ENCODE results near the gene JMJD1C.

Gene JMJD1C

DNA sequence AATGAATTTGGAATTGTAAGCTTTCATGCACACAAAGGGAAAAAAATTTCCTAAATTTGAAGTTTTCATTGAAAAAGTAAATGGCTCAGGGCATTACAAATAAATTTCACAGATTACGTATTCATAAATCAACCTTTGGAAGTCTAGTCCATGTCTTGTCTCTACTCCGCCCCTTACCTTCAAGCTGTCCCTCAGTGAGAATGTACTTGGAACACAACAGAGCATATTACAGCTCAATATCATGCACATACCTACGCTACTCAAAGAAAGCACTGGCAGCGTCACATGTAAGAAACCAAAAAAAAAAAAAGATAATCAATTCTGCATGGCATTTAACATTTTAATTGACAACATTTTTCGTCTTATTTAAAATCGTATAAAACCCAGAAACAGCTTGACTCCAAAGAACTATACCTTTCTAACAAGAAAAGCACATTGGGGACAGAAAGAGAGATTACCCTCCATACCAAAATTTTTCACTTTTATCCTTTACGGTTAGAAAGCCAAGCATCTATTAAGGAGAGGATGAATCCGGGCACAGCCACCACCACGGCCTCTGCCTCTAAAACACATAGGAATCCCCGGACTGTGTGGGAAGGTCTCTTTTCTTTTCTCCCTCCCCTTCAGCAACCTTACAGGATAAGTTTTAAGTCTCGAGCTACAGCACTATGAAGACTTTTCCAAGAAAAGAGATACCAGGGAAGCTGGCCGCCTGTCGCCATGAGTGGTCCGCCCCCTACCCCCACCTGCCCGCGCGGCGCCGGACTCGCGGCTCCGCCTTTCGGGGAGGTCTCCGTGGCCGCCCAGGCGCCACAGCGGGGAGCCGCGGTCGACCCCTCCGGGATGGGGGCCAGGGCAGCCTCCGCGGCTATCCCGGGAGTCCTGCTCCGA, 1.1 kb downstream of the JMJD1C start:
- Histone ChIP-seq H3K9me3 (replicated peaks in 1 of 2; ENCODE audit: control insufficient read depth in 2 of 2, insufficient read depth in 1 of 2, low read depth in 1 of 2, low read length in 2 of 2) (peaks cover 0 to 8% of the 10 kb centered on the region in 2 donors), H4K91ac (ENCODE audit: low read depth, low read length, poor library complexity) (no peak overlapping the region), H2BK120ac (ENCODE audit: low read depth, low read length) (peak overlapping the region; percentile 98), H3K4me3 (ENCODE audit: low read length in 2 of 2) (peak overlapping the region; percentile 98 to 100), H2BK12ac (ENCODE audit: low read length) (no peak overlapping the region), H3K18ac (ENCODE audit: low read length) (peak overlapping the region; percentile 100), H3K79me1 (ENCODE audit: low read depth, low read length) (peaks cover 5% of the 10 kb centered on the region), H3K4me2 (ENCODE audit: insufficient read depth, low read length, poor library complexity, severe bottlenecking) (peak overlapping the region; percentile 80), H2BK5ac (ENCODE audit: low read length) (peak overlapping the region; percentile 97), H3K9ac (ENCODE audit: low read depth, low read length, poor library complexity) (peak overlapping the region; percentile 100), H3K4ac (ENCODE audit: low read length) (peak overlapping the region; percentile 66), H3K4me1 (ENCODE audit: control insufficient read depth in 2 of 2, insufficient read depth in 1 of 2, low read depth in 1 of 2, low read length in 2 of 2) (peaks cover 2 to 8% of the 10 kb centered on the region in 2 donors), H2AFZ (ENCODE audit: low read length) (peak overlapping the region; percentile 94), H3K23ac (ENCODE audit: low read depth, low read length, poor library complexity) (peak overlapping the region; percentile 99), H2AK5ac (ENCODE audit: low read depth, low read length) (no peak overlapping the region), H3K36me3 (replicated peaks in 1 of 2; ENCODE audit: control insufficient read depth in 2 of 2, insufficient read depth in 2 of 2, low read length in 2 of 2) (no peaks in the 10 kb centered on the region), H4K8ac (ENCODE audit: low read depth, low read length) (no peak overlapping the region), H3K27me3 (ENCODE audit: control insufficient read depth in 3 of 3, insufficient read depth in 3 of 3, low read depth in 1 of 3, low read length in 3 of 3) (no peaks in the 10 kb centered on the region), H2BK15ac (ENCODE audit: low read length) (no peak overlapping the region), H3K14ac (ENCODE audit: low read length) (no peak overlapping the region), H3K27ac (replicated peaks; ENCODE audit: low read length) (peak overlapping the region; percentile 97)
- DNase-seq (ENCODE audit: low spot score): no peak
- no CpG with 5 or more reads among the region's 35 CpGs for WGBS, 2 donors (ENCODE audit: extremely low coverage in 2 of 2, insufficient read length in 2 of 2, insufficient replicate concordance in 1 of 2)

GRCh38 chr10:63462442-63462841, 3.3 kb downstream of the JMJD1C start:
- Histone ChIP-seq H3K4ac (ENCODE audit: low read length) (no peak overlapping the region), H3K4me3 (ENCODE audit: low read length in 2 of 2) (no peak overlapping the region), H3K9me3 (replicated peaks in 1 of 2; ENCODE audit: control insufficient read depth in 2 of 2, insufficient read depth in 1 of 2, low read depth in 1 of 2, low read length in 2 of 2) (peaks cover 0 to 8% of the 10 kb centered on the region in 2 donors), H3K9ac (ENCODE audit: low read depth, low read length, poor library complexity) (no peak overlapping the region), H3K14ac (ENCODE audit: low read length) (no peak overlapping the region), H2BK120ac (ENCODE audit: low read depth, low read length) (no peak overlapping the region), H2BK5ac (ENCODE audit: low read length) (no peak overlapping the region), H3K4me2 (ENCODE audit: insufficient read depth, low read length, poor library complexity, severe bottlenecking) (no peak overlapping the region), H3K27me3 (ENCODE audit: control insufficient read depth in 3 of 3, insufficient read depth in 3 of 3, low read depth in 1 of 3, low read length in 3 of 3) (no peaks in the 10 kb centered on the region), H2BK15ac (ENCODE audit: low read length) (no peak overlapping the region), H3K4me1 (ENCODE audit: control insufficient read depth in 2 of 2, insufficient read depth in 1 of 2, low read depth in 1 of 2, low read length in 2 of 2) (peaks cover 2 to 7% of the 10 kb centered on the region in 2 donors), H3K27ac (replicated peaks; ENCODE audit: low read length) (no peak overlapping the region), H2AK5ac (ENCODE audit: low read depth, low read length) (no peak overlapping the region), H4K8ac (ENCODE audit: low read depth, low read length) (no peak overlapping the region), H3K79me1 (ENCODE audit: low read depth, low read length) (peaks cover 5% of the 10 kb centered on the region), H3K18ac (ENCODE audit: low read length) (no peak overlapping the region), H3K23ac (ENCODE audit: low read depth, low read length, poor library complexity) (no peak overlapping the region), H2BK12ac (ENCODE audit: low read length) (no peak overlapping the region), H4K91ac (ENCODE audit: low read depth, low read length, poor library complexity) (no peak overlapping the region), H3K36me3 (replicated peaks in 1 of 2; ENCODE audit: control insufficient read depth in 2 of 2, insufficient read depth in 2 of 2, low read length in 2 of 2) (no peaks in the 10 kb centered on the region), H2AFZ (ENCODE audit: low read length) (no peak overlapping the region)
- no CpG with 5 or more reads among the region's 1 CpG for WGBS, 2 donors (ENCODE audit: extremely low coverage in 2 of 2, insufficient read length in 2 of 2, insufficient replicate concordance in 1 of 2)
- DNase-seq (ENCODE audit: low spot score): no peak

- Histone ChIP-seq H3K27me3 (ENCODE audit: control insufficient read depth in 3 of 3, insufficient read depth in 3 of 3, low read depth in 1 of 3, low read length in 3 of 3) (no peaks in the 10 kb centered on the region), H3K79me1 (ENCODE audit: low read depth, low read length) (no peaks in the 10 kb centered on the region), H3K4ac (ENCODE audit: low read length) (no peak overlapping the region), H4K8ac (ENCODE audit: low read depth, low read length) (no peak overlapping the region), H4K91ac (ENCODE audit: low read depth, low read length, poor library complexity) (no peak overlapping the region), H3K27ac (replicated peaks; ENCODE audit: low read length) (no peak overlapping the region), H3K4me1 (ENCODE audit: control insufficient read depth in 2 of 2, insufficient read depth in 1 of 2, low read depth in 1 of 2, low read length in 2 of 2) (peaks cover 0 to 14% of the 10 kb centered on the region in 2 donors), H3K9ac (ENCODE audit: low read depth, low read length, poor library complexity) (no peak overlapping the region), H2BK5ac (ENCODE audit: low read length) (no peak overlapping the region), H2AFZ (ENCODE audit: low read length) (no peak overlapping the region), H2AK5ac (ENCODE audit: low read depth, low read length) (no peak overlapping the region), H3K18ac (ENCODE audit: low read length) (no peak overlapping the region), H2BK12ac (ENCODE audit: low read length) (no peak overlapping the region), H3K4me2 (ENCODE audit: insufficient read depth, low read length, poor library complexity, severe bottlenecking) (no peak overlapping the region), H2BK120ac (ENCODE audit: low read depth, low read length) (no peak overlapping the region), H3K14ac (ENCODE audit: low read length) (no peak overlapping the region), H3K9me3 (replicated peaks in 1 of 2; ENCODE audit: control insufficient read depth in 2 of 2, insufficient read depth in 1 of 2, low read depth in 1 of 2, low read length in 2 of 2) (peaks cover 0 to 8% of the 10 kb centered on the region in 2 donors), H3K4me3 (ENCODE audit: low read length in 2 of 2) (no peak overlapping the region), H3K36me3 (replicated peaks in 1 of 2; ENCODE audit: control insufficient read depth in 2 of 2, insufficient read depth in 2 of 2, low read length in 2 of 2) (peaks cover 0 to 9% of the 10 kb centered on the region in 2 donors), H2BK15ac (ENCODE audit: low read length) (no peak overlapping the region), H3K23ac (ENCODE audit: low read depth, low read length, poor library complexity) (no peak overlapping the region)
- no peak for DNase-seq (ENCODE audit: low spot score)
- WGBS, 2 donors (ENCODE audit: extremely low coverage in 2 of 2, insufficient read length in 2 of 2, insufficient replicate concordance in 1 of 2): no CpG with 5 or more reads among the region's 2 CpGs
Observed at GRCh38 chr10:63458177-63458576, 7.6 kb downstream of the JMJD1C start.

DNA sequence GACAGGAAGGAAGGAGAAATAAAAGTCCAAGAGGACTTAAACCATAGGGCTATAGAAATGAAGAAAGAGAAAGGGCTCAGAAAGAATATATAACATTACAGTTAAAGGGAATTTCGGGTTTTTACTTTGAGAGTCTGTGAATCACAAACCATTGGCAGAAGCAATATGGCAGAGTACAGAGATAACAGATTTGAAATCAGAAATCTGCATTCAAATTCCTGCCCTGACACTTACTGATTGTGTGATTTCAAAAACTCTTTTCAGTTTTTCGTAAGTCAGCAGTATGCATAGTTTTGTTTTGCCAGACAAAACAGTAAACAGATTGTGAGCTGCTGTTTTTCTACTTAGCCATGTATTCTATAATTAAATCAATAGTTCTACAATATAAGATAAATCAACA, 8.2 kb downstream of the JMJD1C start:
- no peaks in the 10 kb centered on the region for H3K79me1 ChIP-seq (ENCODE audit: low read depth, low read length)
- no peak overlapping the region for H3K9ac ChIP-seq (ENCODE audit: low read depth, low read length, poor library complexity)
- H3K9me3 ChIP-seq (replicated peaks in 1 of 2; ENCODE audit: control insufficient read depth in 2 of 2, insufficient read depth in 1 of 2, low read depth in 1 of 2, low read length in 2 of 2): peaks cover 0 to 9% of the 10 kb centered on the region in 2 donors
- no peak overlapping the region for H2AFZ ChIP-seq (ENCODE audit: low read length)
- H2BK15ac ChIP-seq (ENCODE audit: low read length): no peak overlapping the region
- H3K14ac ChIP-seq (ENCODE audit: low read length): no peak overlapping the region
- H4K91ac ChIP-seq (ENCODE audit: low read depth, low read length, poor library complexity): no peak overlapping the region
- no peak overlapping the region for H2BK5ac ChIP-seq (ENCODE audit: low read length)
- H3K27me3 ChIP-seq (ENCODE audit: control insufficient read depth in 3 of 3, insufficient read depth in 3 of 3, low read depth in 1 of 3, low read length in 3 of 3): no peaks in the 10 kb centered on the region
- no peak overlapping the region for H2BK12ac ChIP-seq (ENCODE audit: low read length)
- no peak overlapping the region for H3K23ac ChIP-seq (ENCODE audit: low read depth, low read length, poor library complexity)
- no peak overlapping the region for H2AK5ac ChIP-seq (ENCODE audit: low read depth, low read length)
- no peak overlapping the region for H4K8ac ChIP-seq (ENCODE audit: low read depth, low read length)
- H3K4me2 ChIP-seq (ENCODE audit: insufficient read depth, low read length, poor library complexity, severe bottlenecking): no peak overlapping the region
- H3K27ac ChIP-seq (replicated peaks; ENCODE audit: low read length): no peak overlapping the region
- no peak overlapping the region for H3K4ac ChIP-seq (ENCODE audit: low read length)
- no CpG with 5 or more reads among the region's 2 CpGs for whole genome bisulfite sequencing, 2 donors (ENCODE audit: extremely low coverage in 2 of 2, insufficient read length in 2 of 2, insufficient replicate concordance in 1 of 2)
- H3K36me3 ChIP-seq (replicated peaks in 1 of 2; ENCODE audit: control insufficient read depth in 2 of 2, insufficient read depth in 2 of 2, low read length in 2 of 2): peaks cover 0 to 10% of the 10 kb centered on the region in 2 donors
- no peak overlapping the region for H2BK120ac ChIP-seq (ENCODE audit: low read depth, low read length)
- no peak overlapping the region for H3K18ac ChIP-seq (ENCODE audit: low read length)
- H3K4me3 ChIP-seq (ENCODE audit: low read length in 2 of 2): no peak overlapping the region
- no peak for DNase-seq (ENCODE audit: low spot score)
- peaks cover 0 to 14% of the 10 kb centered on the region in 2 donors for H3K4me1 ChIP-seq (ENCODE audit: control insufficient read depth in 2 of 2, insufficient read depth in 1 of 2, low read depth in 1 of 2, low read length in 2 of 2)

Measured in neuronal stem cell (in vitro differentiated cells).